Astrocyte (in vitro differentiated cells and primary cell): ENCODE measurements around the gene PDE1C. TPM values are rescaled to one million over a fixed set of nuclear protein-coding genes. Genes with fewer than 3 reads are reported as not detected.

ENCODE experiments used
- DNase-seq: peaks from one replicate; pipeline ENCODE4 v3.0.0-alpha.2; 2010; ENCODE audit warnings: low read depth
- FAIRE-seq: peaks from 2 replicates; lab custom pipeline; 2011; peaks lifted over from hg19 to GRCh38; lab: Jason Lieb, UNC
- H2AFZ ChIP-seq: 2 replicates; pipeline ENCODE4 v1.6.0; 2012; ENCODE audit warnings: low read depth, low read length, inconsistent platforms
- H3K27ac ChIP-seq: 2 replicates; pipeline ENCODE4 v1.5.1; 2011; ENCODE audit warnings: low read depth, low read length, inconsistent platforms
- H3K27me3 ChIP-seq: 2 replicates; pipeline ENCODE4 v1.6.0; 2011; ENCODE audit warnings: low read length, inconsistent platforms; ENCODE audit not compliant: insufficient read depth
- H3K36me3 ChIP-seq: 2 replicates; pipeline ENCODE4 v1.5.1; 2011; ENCODE audit warnings: low read length, inconsistent platforms; ENCODE audit not compliant: insufficient read depth
- H3K4me1 ChIP-seq: 2 replicates; pipeline ENCODE4 v1.5.1; 2011; ENCODE audit warnings: low read length, inconsistent platforms; ENCODE audit not compliant: insufficient read depth
- H3K4me2 ChIP-seq: 2 replicates; pipeline ENCODE4 v1.6.0; 2012; ENCODE audit warnings: low read length, inconsistent platforms
- H3K4me3 ChIP-seq: 2 replicates; pipeline ENCODE4 v1.5.1; 2011; ENCODE audit warnings: low read depth, mild to moderate bottlenecking, low read length, inconsistent platforms; ENCODE audit not compliant: insufficient read depth
- H3K79me2 ChIP-seq: 2 replicates; pipeline ENCODE4 v1.6.0; 2012; ENCODE audit warnings: mild to moderate bottlenecking, low read length, inconsistent platforms; ENCODE audit not compliant: insufficient read depth
- H3K9ac ChIP-seq: 2 replicates; pipeline ENCODE4 v1.6.0; 2012; ENCODE audit warnings: mild to moderate bottlenecking, low read length, inconsistent platforms
- H3K9me3 ChIP-seq: 2 replicates; pipeline ENCODE4 v1.5.1; 2012; ENCODE audit warnings: low read depth, mild to moderate bottlenecking, low read length, inconsistent platforms; ENCODE audit not compliant: insufficient read depth
- H4K20me1 ChIP-seq: 2 replicates; pipeline ENCODE4 v1.6.0; 2012; ENCODE audit warnings: low read length, inconsistent platforms; ENCODE audit not compliant: insufficient read depth
- H3K27ac Mint-ChIP-seq: one replicate; pipeline ENCODE4 v1.8.0; 2021; ENCODE audit warnings: mild to moderate bottlenecking, mixed read lengths; ENCODE audit not compliant: unreplicated experiment
- H3K27me3 Mint-ChIP-seq: one replicate; pipeline ENCODE4 v1.8.0; 2021; ENCODE audit warnings: low read depth, mixed read lengths; ENCODE audit not compliant: unreplicated experiment
- H3K36me3 Mint-ChIP-seq: one replicate; pipeline ENCODE4 v1.8.0; 2021; ENCODE audit warnings: low read depth, mixed read lengths; ENCODE audit not compliant: unreplicated experiment
- H3K4me1 Mint-ChIP-seq: one replicate; pipeline ENCODE4 v1.8.0; 2021; ENCODE audit warnings: low read depth, mixed read lengths; ENCODE audit not compliant: unreplicated experiment
- H3K4me3 Mint-ChIP-seq: one replicate; pipeline ENCODE4 v1.8.0; 2021; ENCODE audit warnings: mild to moderate bottlenecking, moderate library complexity, mixed read lengths; ENCODE audit not compliant: unreplicated experiment
- H3K9me3 Mint-ChIP-seq: one replicate; pipeline ENCODE4 v1.8.0; 2021; ENCODE audit warnings: mild to moderate bottlenecking, mixed read lengths; ENCODE audit not compliant: unreplicated experiment
- CTCF ChIP-seq: IDR thresholded peaks from 2 replicates; pipeline ENCODE4 v1.5.1; 2011; ENCODE audit warnings: low read depth, mild to moderate bottlenecking, inconsistent platforms, low read length, moderate library complexity; ENCODE audit not compliant: insufficient read depth
- EZH2 ChIP-seq: IDR thresholded peaks from 2 replicates; pipeline ENCODE4 v1.6.1; 2012; ENCODE audit warnings: mild to moderate bottlenecking, low read length, inconsistent platforms; ENCODE audit not compliant: insufficient read depth
- total RNA-seq: library from RNA; stranded (reverse); gene quantifications from 2 replicates; pipeline ENCODE4 v1.2.1, GENCODE V29; 2021

Gene PDE1C
- total RNA-seq, 1 donor from 2014 or later = 31.6 TPM

DNA sequence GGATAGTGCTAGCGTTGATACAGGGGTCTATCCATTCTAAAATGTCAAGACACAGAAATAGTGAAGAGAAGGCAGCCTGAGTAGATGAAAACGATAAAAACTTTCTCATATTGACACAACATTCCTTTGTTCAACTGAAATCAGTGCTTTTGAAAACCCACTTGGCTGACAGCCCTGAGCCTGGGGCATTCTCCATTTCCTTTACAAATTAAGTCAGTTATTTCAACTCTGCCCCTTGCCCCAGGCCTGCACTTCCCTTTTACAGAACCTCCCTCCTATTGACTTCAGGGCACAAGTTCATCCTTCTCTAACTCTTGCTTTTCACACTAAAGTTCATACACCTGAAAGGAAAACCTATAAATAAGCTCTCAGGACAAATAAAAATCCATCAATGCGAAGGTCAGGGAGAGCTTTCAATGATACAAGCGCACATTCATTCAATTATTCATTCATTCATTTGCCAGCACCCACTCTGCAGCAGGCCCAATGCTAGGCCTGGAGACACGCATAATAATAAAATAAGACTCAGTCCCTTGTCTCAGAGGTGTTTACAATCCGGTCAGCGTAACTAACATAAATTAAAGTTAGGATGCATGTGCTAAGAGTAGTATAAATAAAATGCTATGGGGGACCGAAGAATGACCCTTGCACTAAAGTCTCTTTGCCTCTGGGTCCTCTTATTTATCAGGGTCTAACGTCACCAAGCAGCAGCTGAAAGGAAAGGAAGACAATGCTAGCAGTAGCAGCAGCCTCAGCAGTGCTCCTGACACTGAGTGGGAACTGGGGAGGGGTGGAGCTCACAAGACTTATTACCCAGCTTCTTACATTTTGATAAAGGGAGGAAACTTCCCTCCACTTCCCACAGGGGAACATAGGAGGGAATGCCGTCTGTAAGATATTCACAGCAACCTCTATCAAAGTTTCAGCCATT, 134.8 kb downstream of the PDE1C start:
- Histone ChIP-seq H4K20me1 (no peaks in the 10 kb centered on the region), H3K9ac (no peak overlapping the region), H2AFZ (no peak overlapping the region), H3K79me2 (peaks cover 28% of the 10 kb centered on the region), H3K4me1 (peaks cover 25% of the 10 kb centered on the region), H3K27me3 (no peaks in the 10 kb centered on the region), H3K4me3 (no peak overlapping the region), H3K27ac (peak overlapping the region; percentile 30), H3K9me3 (no peaks in the 10 kb centered on the region), H3K36me3 (no peaks in the 10 kb centered on the region), H3K4me2 (peak overlapping the region; percentile 46)
- Mint-ChIP-seq H3K9me3 (no peaks in the 10 kb centered on the region), H3K4me1 (peaks cover 10% of the 10 kb centered on the region), H3K27ac (peak overlapping the region; percentile 11), H3K4me3 (no peak overlapping the region), H3K36me3 (no peaks in the 10 kb centered on the region), H3K27me3 (no peaks in the 10 kb centered on the region)
- DNase-seq (no peak), FAIRE-seq (no peak)
- no peak for TF ChIP-seq CTCF
- TF ChIP-seq EZH2 = no peak

GRCh38 chr7:31934551-31934950, 135.7 kb downstream of the PDE1C start:
- Histone ChIP-seq H3K4me1 (peaks cover 17% of the 10 kb centered on the region), H3K4me3 (no peak overlapping the region), H3K79me2 (peaks cover 24% of the 10 kb centered on the region), H3K36me3 (no peaks in the 10 kb centered on the region), H3K27me3 (no peaks in the 10 kb centered on the region), H2AFZ (no peak overlapping the region), H3K4me2 (peak overlapping the region; percentile 46), H3K9ac (no peak overlapping the region), H3K27ac (peak overlapping the region; percentile 30), H4K20me1 (no peaks in the 10 kb centered on the region), H3K9me3 (no peaks in the 10 kb centered on the region)
- DNase-seq (no peak), FAIRE-seq (no peak)
- TF ChIP-seq CTCF = no peak
- TF ChIP-seq EZH2 = no peak
- no peaks in the 10 kb centered on the region for H3K27me3 Mint-ChIP-seq
- peaks cover 3% of the 10 kb centered on the region for H3K9me3 Mint-ChIP-seq
- H3K36me3 Mint-ChIP-seq = no peaks in the 10 kb centered on the region
- peaks cover 10% of the 10 kb centered on the region for H3K4me1 Mint-ChIP-seq
- H3K4me3 Mint-ChIP-seq = no peak overlapping the region
- no peak overlapping the region for H3K27ac Mint-ChIP-seq

DNA sequence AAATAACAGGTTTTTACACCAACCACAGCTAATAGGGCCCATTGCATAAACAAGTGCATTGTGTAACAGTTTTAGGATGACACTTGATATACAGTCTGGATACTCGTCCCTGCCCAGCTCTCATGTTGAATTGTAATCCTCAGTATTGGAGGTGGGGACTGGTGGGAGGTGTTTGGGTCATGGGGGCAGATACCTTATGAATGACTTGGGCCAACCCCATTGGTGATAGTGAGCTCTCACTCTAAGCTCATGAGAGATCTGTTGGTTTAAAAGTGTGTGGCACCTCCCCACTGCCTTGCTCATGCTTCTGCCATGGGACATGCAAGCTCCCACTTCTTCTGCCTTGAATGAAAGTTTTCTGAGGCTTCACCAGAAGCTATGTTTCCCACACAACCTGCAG, 136.7 kb downstream of the PDE1C start:
- Histone ChIP-seq H3K9ac (no peak overlapping the region), H3K9me3 (no peaks in the 10 kb centered on the region), H3K4me1 (peaks cover 17% of the 10 kb centered on the region), H3K36me3 (no peaks in the 10 kb centered on the region), H2AFZ (no peak overlapping the region), H3K79me2 (peaks cover 24% of the 10 kb centered on the region), H3K27me3 (no peaks in the 10 kb centered on the region), H3K4me2 (no peak overlapping the region), H3K4me3 (no peak overlapping the region), H3K27ac (no peak overlapping the region), H4K20me1 (no peaks in the 10 kb centered on the region)
- no peaks in the 10 kb centered on the region for H3K27me3 Mint-ChIP-seq
- no peak overlapping the region for H3K4me3 Mint-ChIP-seq
- H3K27ac Mint-ChIP-seq = no peak overlapping the region
- no peak for TF ChIP-seq EZH2
- TF ChIP-seq CTCF = no peak
- no peak for DNase-seq
- peaks cover 5% of the 10 kb centered on the region for H3K9me3 Mint-ChIP-seq
- peaks cover 2% of the 10 kb centered on the region for H3K36me3 Mint-ChIP-seq
- FAIRE-seq = no peak
- peaks cover 9% of the 10 kb centered on the region for H3K4me1 Mint-ChIP-seq
